ENCODE results near the gene NKG7. TPM values are rescaled to one million over a fixed set of nuclear protein-coding genes. Genes with fewer than 3 reads are reported as not detected.

NKG7 gene
- total and polyA plus RNA-seq, 2 of the 13 experiments (the other 11 are each of a cell fraction or from before 2014, with no cell fraction given) = 0.40 TPM; not detected in 1

- Histone ChIP-seq H3K9me3 (ENCODE audit: low read length) (no peaks in the 10 kb centered on the region), H3K4me1 (ENCODE audit: insufficient read depth, low read length) (peaks cover 32% of the 10 kb centered on the region), H3K4me3 (replicated peaks in 1 of 3; ENCODE audit: insufficient read depth in 1 of 3, low read depth in 2 of 3, low read length in 3 of 3) (no peak overlapping the region), H4K20me1 (ENCODE audit: insufficient read depth, low read length) (no peaks in the 10 kb centered on the region), H3K36me3 (replicated peaks in 1 of 2; ENCODE audit: control insufficient read depth in 1 of 2, insufficient read depth in 2 of 2, low read length in 2 of 2) (no peaks in the 10 kb centered on the region), H3K79me2 (ENCODE audit: insufficient read depth, low read length) (no peaks in the 10 kb centered on the region), H3K9ac (ENCODE audit: insufficient read depth, low read depth, low read length) (no peak overlapping the region), H3K27me3 (ENCODE audit: control insufficient read depth in 1 of 2, insufficient read depth in 2 of 2, low read length in 2 of 2) (peaks cover 8 to 45% of the 10 kb centered on the region in 2 experiments; a peak in 4 of 5 replicates), H3K4me2 (ENCODE audit: low read depth, low read length) (no peak overlapping the region), H2AFZ (ENCODE audit: low read length) (no peak overlapping the region), H3K27ac (ENCODE audit: extremely low read length, insufficient read depth, low read length) (no peak overlapping the region)
- FAIRE-seq (no peak), ATAC-seq (no peak), DNase-seq (ENCODE audit: low spot score) (no peak)
- no peak for TF ChIP-seq NKX3-1 (CRISPR knock-in tag; IDR thresholded peaks at IDR 0.05)
- TF ChIP-seq HMG20B (CRISPR knock-in tag; conservative IDR thresholded peaks at IDR 0.05) = no peak
- ChIA-PET CTCF (ENCODE audit: low intra/inter-chr PET ratio, low total read pairs) (no interaction called here), POLR2A (interaction anchor here (0.6 to 1.1 kb wide), 2 partner anchors 12 to 41 kb away, joined by 3 read pairs; no protein-coding TSS in a partner anchor)
- no TSS peak for BruUV-seq (replicated peaks)
- WGBS (ENCODE audit: low lambda C conversion rate) = 28% methylated on average over 4 of the region's 6 CpGs
- in situ Hi-C loops (cut with HindIII; ENCODE audit: extremely low pct_ligation_motif_present, low pct_unique_long_range_greater_than_20kb) (no loop called here), intact Hi-C loops (cut with micrococcal nuclease; ENCODE audit: unreplicated experiment) (no loop called here)
These were observed 48.3 kb downstream of the NKG7 start for GRCh38 chr19:51324167-51324481.

DNA sequence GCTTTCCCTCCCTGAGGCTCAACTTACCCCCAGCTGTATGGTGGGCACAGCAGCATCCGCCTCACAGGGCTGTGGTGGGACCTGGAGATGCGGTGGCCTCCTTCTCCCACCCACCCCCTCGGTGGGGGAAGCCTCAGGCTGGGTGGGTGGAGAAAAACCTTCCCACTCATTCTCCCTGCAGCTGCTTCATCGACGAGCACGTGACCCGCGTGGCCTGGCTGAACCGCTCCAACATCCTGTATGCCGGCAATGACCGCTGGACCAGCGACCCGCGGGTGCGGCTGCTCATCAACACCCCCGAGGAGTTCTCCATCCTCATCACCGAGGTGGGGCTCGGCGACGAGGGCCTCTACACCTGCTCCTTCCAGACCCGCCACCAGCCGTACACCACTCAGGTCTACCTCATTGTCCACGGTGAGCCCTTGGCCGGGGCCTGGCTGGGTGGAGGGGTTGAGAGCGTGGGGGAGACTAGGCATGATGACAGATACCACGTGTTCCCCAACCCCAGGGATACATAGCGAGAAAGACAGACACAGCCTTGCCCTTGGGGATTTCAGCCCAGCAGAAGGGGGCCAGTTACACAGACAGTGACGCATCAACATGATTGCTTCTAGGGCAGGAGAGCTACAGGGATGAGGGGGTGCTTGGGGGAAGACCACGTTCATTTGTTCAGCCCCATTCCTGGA, 48.8 kb downstream of the NKG7 start:
- no peak for FAIRE-seq
- no TSS peak for BruUV-seq (replicated peaks)
- Histone ChIP-seq H3K36me3 (replicated peaks in 1 of 2; ENCODE audit: control insufficient read depth in 1 of 2, insufficient read depth in 2 of 2, low read length in 2 of 2) (no peaks in the 10 kb centered on the region), H3K4me2 (ENCODE audit: low read depth, low read length) (no peak overlapping the region), H3K27me3 (ENCODE audit: control insufficient read depth in 1 of 2, insufficient read depth in 2 of 2, low read length in 2 of 2) (peaks cover 8 to 45% of the 10 kb centered on the region in 2 experiments; a peak in 4 of 5 replicates), H3K9me3 (ENCODE audit: low read length) (no peaks in the 10 kb centered on the region), H3K4me1 (ENCODE audit: insufficient read depth, low read length) (peaks cover 32% of the 10 kb centered on the region), H3K9ac (ENCODE audit: insufficient read depth, low read depth, low read length) (no peak overlapping the region), H3K79me2 (ENCODE audit: insufficient read depth, low read length) (no peaks in the 10 kb centered on the region), H3K27ac (ENCODE audit: extremely low read length, insufficient read depth, low read length) (no peak overlapping the region), H3K4me3 (replicated peaks in 1 of 3; ENCODE audit: insufficient read depth in 1 of 3, low read depth in 2 of 3, low read length in 3 of 3) (no peak overlapping the region), H4K20me1 (ENCODE audit: insufficient read depth, low read length) (no peaks in the 10 kb centered on the region), H2AFZ (ENCODE audit: low read length) (no peak overlapping the region)
- no peak for DNase-seq (ENCODE audit: low spot score)
- intact Hi-C loops (cut with micrococcal nuclease; ENCODE audit: unreplicated experiment) (no loop called here), in situ Hi-C loops (cut with HindIII; ENCODE audit: extremely low pct_ligation_motif_present, low pct_unique_long_range_greater_than_20kb) (no loop called here)
- POLR2A ChIA-PET = interaction anchor here (1.1 kb wide), 1 partner anchor 13 kb away, joined by 3 read pairs; no protein-coding TSS in a partner anchor
- CTCF ChIA-PET (ENCODE audit: low intra/inter-chr PET ratio, low total read pairs) = no interaction called here
- 31% methylated on average over 21 of the region's 29 CpGs for WGBS (ENCODE audit: low lambda C conversion rate)
- no peak for TF ChIP-seq CHCHD3 (CRISPR knock-in tag; IDR thresholded peaks at IDR 0.05)
- TF ChIP-seq ZNF720 (CRISPR knock-in tag; IDR thresholded peaks at IDR 0.05) = no peak
- no peak for TF ChIP-seq MIER3 (CRISPR knock-in tag; IDR thresholded peaks at IDR 0.05; ENCODE audit: borderline replicate concordance)
- TF ChIP-seq ETV5 (CRISPR knock-in tag; IDR thresholded peaks at IDR 0.05; ENCODE audit: borderline replicate concordance) = no peak
- no peak for TF ChIP-seq PAWR (CRISPR knock-in tag; IDR thresholded peaks at IDR 0.05; ENCODE audit: borderline replicate concordance)
- TF ChIP-seq ZFP82 (CRISPR knock-in tag; IDR thresholded peaks at IDR 0.05; ENCODE audit: borderline replicate concordance) = no peak
- no peak for TF ChIP-seq TCF7 (IDR thresholded peaks at IDR 0.05; ENCODE audit: low read depth)
- TF ChIP-seq ZBTB8A (CRISPR knock-in tag; IDR thresholded peaks at IDR 0.05; ENCODE audit: borderline replicate concordance, low read depth) = no peak
- no peak for TF ChIP-seq HES4 (CRISPR knock-in tag; IDR thresholded peaks at IDR 0.05; ENCODE audit: borderline replicate concordance)
- no peak for TF ChIP-seq ZNF652 (CRISPR knock-in tag; IDR thresholded peaks at IDR 0.05; ENCODE audit: borderline replicate concordance, low read depth)
- TF ChIP-seq ZNF550 (CRISPR knock-in tag; IDR thresholded peaks at IDR 0.05; ENCODE audit: borderline replicate concordance) = no peak
- TF ChIP-seq ZNF883 (CRISPR knock-in tag; IDR thresholded peaks at IDR 0.05; ENCODE audit: not compliant biosample characterization) = no peak
- no peak for ATAC-seq

Measured in HepG2 (cell line).